Panc1 (cell line): ENCODE results near the gene CAPZA2. TPM values are rescaled to one million over a fixed set of nuclear protein-coding genes. Genes with fewer than 3 reads are reported as not detected.

Source experiments
- ATAC-seq: fragments of 200-7000 bp; cut with Tn5 transposase; 2 replicates; pipeline ENCODE4 v1.9.1; 2020; ENCODE audit warnings: mild to moderate bottlenecking, moderate library complexity
- BruUV-seq: library from RNA; stranded (reverse); fragments of 400-500 nt; replicated peaks from 2 replicates; lab custom pipeline; 2021; lab: Mats Ljungman, UMichigan
- CTCF ChIA-PET: fragments of 300-600 bp; sonication (Branson Sonifier 250); formaldehyde crosslinking; loops from one replicate; lab custom pipeline; 2022; ENCODE audit warnings: antibody characterized with exemption; lab: Charles Lee
- POLR2A ChIA-PET: fragments of 300-600 bp; sonication (Branson Sonifier 250); formaldehyde crosslinking; loops from one replicate; lab custom pipeline; 2022; ENCODE audit warnings: antibody characterized with exemption; lab: Charles Lee
- DNase-seq: peaks from one replicate; pipeline ENCODE4 v3.0.0-alpha.2; 2010; ENCODE audit warnings: low read depth, low spot score
- H3K27ac ChIP-seq: 2 replicates; pipeline ENCODE4 v1.5.1; 2011; ENCODE audit warnings: mild to moderate bottlenecking, low read length, inconsistent platforms
- H3K27me3 ChIP-seq: fragments of 200-500 bp; sonication (Bioruptor generic); 2 replicates; pipeline ENCODE4 v1.6.0; 2014; ENCODE audit warnings: low read length, inconsistent platforms; ENCODE audit not compliant: control insufficient read depth, insufficient read depth
- H3K36me3 ChIP-seq: fragments of 200-500 bp; sonication (Bioruptor generic); 2 replicates; pipeline ENCODE4 v1.5.1; 2014; ENCODE audit warnings: inconsistent platforms, mild to moderate bottlenecking, low read length, moderate library complexity; ENCODE audit not compliant: control insufficient read depth, insufficient read depth
- H3K4me1 ChIP-seq: 2 replicates; pipeline ENCODE4 v1.5.1; 2011; ENCODE audit warnings: inconsistent platforms, mild to moderate bottlenecking, low read length, moderate library complexity; ENCODE audit not compliant: control insufficient read depth, insufficient read depth
- H3K4me3 ChIP-seq, 2 experiments: 2 replicates each; pipeline ENCODE4 v1.5.1; 2011 to 2012; ENCODE audit warnings: low read depth in 2 of 2, low read length in 2 of 2, mild to moderate bottlenecking in 2 of 2, inconsistent platforms in 1 of 2, moderate library complexity in 1 of 2
- H3K9me3 ChIP-seq: fragments of 200-500 bp; sonication (Bioruptor generic); 2 replicates; pipeline ENCODE4 v1.5.1; 2014; ENCODE audit warnings: low read depth, mild to moderate bottlenecking, inconsistent platforms, low read length, moderate library complexity; ENCODE audit not compliant: control insufficient read depth, insufficient read depth
- POLR2AphosphoS5 ChIP-seq: IDR thresholded peaks from 2 replicates; pipeline ENCODE4 v1.6.1; 2012; ENCODE audit warnings: mild to moderate bottlenecking, low read depth, low read length, moderate library complexity
- REST ChIP-seq, 2 experiments: IDR thresholded peaks; 2 replicates each; pipeline ENCODE4 v1.6.1; 2011 to 2012; ENCODE audit warnings: low read depth in 2 of 2, control low read depth in 1 of 2, low read length in 1 of 2, mild to moderate bottlenecking in 1 of 2, moderate library complexity in 1 of 2; ENCODE audit not compliant: insufficient read depth in 1 of 2
- SIN3A ChIP-seq: IDR thresholded peaks from 2 replicates; pipeline ENCODE4 v1.6.1; 2012; ENCODE audit warnings: low read depth, mild to moderate bottlenecking, low read length, moderate library complexity, borderline replicate concordance; ENCODE audit not compliant: insufficient read depth
- TCF7L2 ChIP-seq: IDR thresholded peaks from 2 replicates; pipeline ENCODE4 v1.6.1; 2011; ENCODE audit warnings: mild to moderate bottlenecking, low read depth, low read length, inconsistent platforms
- in situ Hi-C: cut with HindIII; loops from 2 replicates; pipeline ENCODE4 v1.10.0; 2016; ENCODE audit warnings: low sequenced_read_pairs, low pct_unique_long_range_greater_than_20kb
- intact Hi-C: fragments of 100-400 bp; cut with micrococcal nuclease; formaldehyde crosslinking; loops from one replicate; pipeline ENCODE4 v1.10.0; 2022; ENCODE audit not compliant: unreplicated experiment
- total RNA-seq: library from RNA; stranded (reverse); gene quantifications from one replicate; pipeline ENCODE4 v1.2.1, GENCODE V29; 2021; ENCODE audit not compliant: unreplicated experiment
- TF ChIP-seq, protein P1 (sequence below): fragments of 450-650 bp; IDR thresholded peaks from 2 replicates; pipeline ENCODE4 v1.5.1; 2017; ENCODE audit warnings: mild to moderate bottlenecking

CAPZA2 gene
- total RNA-seq, 1 experiment from 2014 or later: 195 TPM

- no peak for DNase-seq
- in situ Hi-C loops: no loop called here
- ATAC-seq: no peak
- intact Hi-C loops: no loop called here
- Histone ChIP-seq H3K4me3 (no peak overlapping the region), H3K27ac (no peak overlapping the region), H3K4me1 (peaks cover 18% of the 10 kb centered on the region), H3K9me3 (no peaks in the 10 kb centered on the region), H3K36me3 (no peaks in the 10 kb centered on the region; the same call in 1 of the 2 replicates), H3K27me3 (no peaks in the 10 kb centered on the region)
- no TSS peak for BruUV-seq
- TF ChIP-seq REST (IDR thresholded peaks at IDR 0.05; ENCODE audit: insufficient read depth in 1 of 2, low read depth in 2 of 2, low read length in 1 of 2) (no peak), SIN3A (no peak), TCF7L2 (no peak), POLR2AphosphoS5 (no peak)
- TF ChIP-seq, protein P1, sequence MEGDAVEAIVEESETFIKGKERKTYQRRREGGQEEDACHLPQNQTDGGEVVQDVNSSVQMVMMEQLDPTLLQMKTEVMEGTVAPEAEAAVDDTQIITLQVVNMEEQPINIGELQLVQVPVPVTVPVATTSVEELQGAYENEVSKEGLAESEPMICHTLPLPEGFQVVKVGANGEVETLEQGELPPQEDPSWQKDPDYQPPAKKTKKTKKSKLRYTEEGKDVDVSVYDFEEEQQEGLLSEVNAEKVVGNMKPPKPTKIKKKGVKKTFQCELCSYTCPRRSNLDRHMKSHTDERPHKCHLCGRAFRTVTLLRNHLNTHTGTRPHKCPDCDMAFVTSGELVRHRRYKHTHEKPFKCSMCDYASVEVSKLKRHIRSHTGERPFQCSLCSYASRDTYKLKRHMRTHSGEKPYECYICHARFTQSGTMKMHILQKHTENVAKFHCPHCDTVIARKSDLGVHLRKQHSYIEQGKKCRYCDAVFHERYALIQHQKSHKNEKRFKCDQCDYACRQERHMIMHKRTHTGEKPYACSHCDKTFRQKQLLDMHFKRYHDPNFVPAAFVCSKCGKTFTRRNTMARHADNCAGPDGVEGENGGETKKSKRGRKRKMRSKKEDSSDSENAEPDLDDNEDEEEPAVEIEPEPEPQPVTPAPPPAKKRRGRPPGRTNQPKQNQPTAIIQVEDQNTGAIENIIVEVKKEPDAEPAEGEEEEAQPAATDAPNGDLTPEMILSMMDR: no peak
- ChIA-PET POLR2A (no interaction called here), CTCF (no interaction called here)
Observed at GRCh38 chr7:116948934-116949333, 86.5 kb downstream of the CAPZA2 start.

- ATAC-seq: no peak
- no peaks in the 10 kb centered on the region; the same call in 1 of the 2 replicates for H3K36me3 ChIP-seq
- CTCF ChIA-PET: no interaction called here
- no peaks in the 10 kb centered on the region for H3K27me3 ChIP-seq
- in situ Hi-C loops (no loop called here), intact Hi-C loops (loop anchor here (5.0 kb wide), 1 partner anchor 62 kb away; no protein-coding TSS in a partner anchor)
- no peak for DNase-seq
- BruUV-seq: no TSS peak
- no peak overlapping the region for H3K27ac ChIP-seq
- H3K4me1 ChIP-seq: peaks cover 23% of the 10 kb centered on the region
- TF ChIP-seq, protein P1: no peak
- no peak for TF ChIP-seq REST (IDR thresholded peaks at IDR 0.05; ENCODE audit: insufficient read depth in 1 of 2, low read depth in 2 of 2, low read length in 1 of 2)
- no peak for TF ChIP-seq TCF7L2
- no peak for TF ChIP-seq POLR2AphosphoS5
- no peak for TF ChIP-seq SIN3A
- no peak overlapping the region for H3K4me3 ChIP-seq
- POLR2A ChIA-PET: interaction anchor here (1.0 kb wide), 1 partner anchor 1259 kb away, joined by 8 read pairs; no protein-coding TSS in a partner anchor
- no peaks in the 10 kb centered on the region for H3K9me3 ChIP-seq
Observed at GRCh38 chr7:116949941-116950801, 87.8 kb downstream of the CAPZA2 start.
